IMR-90 (cell line): ENCODE data around the gene NET1. TPM values are rescaled to one million over a fixed set of nuclear protein-coding genes. Genes with fewer than 3 reads are reported as not detected.

Experiments used
- ATAC-seq: fragments of 200-7000 bp; cut with Tn5 transposase; 2 replicates; pipeline ENCODE4 v1.9.1; 2020; ENCODE audit warnings: low read depth, mild to moderate bottlenecking, moderate library complexity
- BruUV-seq: library from RNA; stranded (reverse); fragments of 400-500 nt; replicated peaks from 2 replicates; lab custom pipeline; 2021; lab: Mats Ljungman, UMichigan
- CTCF ChIA-PET: fragments of 300-600 bp; formaldehyde crosslinking; extraction: SDS; loops from one replicate; lab custom pipeline; 2021; ENCODE audit warnings: antibody characterized with exemption; lab: Yijun Ruan, JAX
- POLR2A ChIA-PET: fragments of 300-600 bp; sonication (Branson Sonifier 250); formaldehyde crosslinking; loops from one replicate; lab custom pipeline; 2022; ENCODE audit warnings: antibody characterized with exemption; ENCODE audit not compliant: unreplicated experiment; lab: Charles Lee
- DNase-seq: peaks from one replicate; pipeline ENCODE4 v3.0.0; 2013
- H2AFZ ChIP-seq: replicated peaks from 2 replicates; pipeline ENCODE3; 2013; ENCODE audit warnings: low read length, mild to moderate bottlenecking; ENCODE audit not compliant: poor library complexity
- H2AK5ac ChIP-seq: 2 replicates; pipeline ENCODE4 v1.6.1; 2013; ENCODE audit warnings: low read depth, low read length, inconsistent platforms
- H2AK9ac ChIP-seq: replicated peaks from 2 replicates; pipeline ENCODE3; 2013; ENCODE audit warnings: mild to moderate bottlenecking, low read depth, low read length, moderate library complexity; ENCODE audit not compliant: poor library complexity
- H2BK120ac ChIP-seq: 2 replicates; pipeline ENCODE4 v1.6.1; 2013; ENCODE audit warnings: low read depth, low read length, inconsistent platforms
- H2BK15ac ChIP-seq: 3 replicates; pipeline ENCODE4 v1.6.1; 2013; ENCODE audit warnings: low read depth, low read length, inconsistent platforms
- H2BK20ac ChIP-seq: 2 replicates; pipeline ENCODE4 v1.6.1; 2013; ENCODE audit warnings: low read depth, mild to moderate bottlenecking, inconsistent platforms, low read length, moderate library complexity
- H2BK5ac ChIP-seq: 2 replicates; pipeline ENCODE4 v1.6.1; 2013; ENCODE audit warnings: mild to moderate bottlenecking, low read depth, low read length, inconsistent platforms; ENCODE audit not compliant: poor library complexity, severe bottlenecking
- H3K14ac ChIP-seq: replicated peaks from 2 replicates; pipeline ENCODE4 v1.6.1; 2013; ENCODE audit warnings: low read depth, low read length, inconsistent platforms
- H3K18ac ChIP-seq: 2 replicates; pipeline ENCODE4 v1.6.1; 2013; ENCODE audit warnings: low read depth, low read length, control low read depth
- H3K23ac ChIP-seq: 2 replicates; pipeline ENCODE4 v1.6.1; 2013; ENCODE audit warnings: low read depth, low read length, inconsistent platforms
- H3K27ac ChIP-seq: 2 replicates; pipeline ENCODE4 v1.5.1; 2013; ENCODE audit warnings: mild to moderate bottlenecking, control low read depth, low read length; ENCODE audit not compliant: insufficient read depth
- H3K27me3 ChIP-seq: 2 replicates; pipeline ENCODE4 v1.6.1; 2013; ENCODE audit warnings: low read length; ENCODE audit not compliant: control insufficient read depth, insufficient read depth
- H3K36me3 ChIP-seq: 2 replicates; pipeline ENCODE4 v1.6.1; 2013; ENCODE audit warnings: low read length, mixed read lengths; ENCODE audit not compliant: control insufficient read depth, insufficient read depth
- H3K4ac ChIP-seq: 2 replicates; pipeline ENCODE4 v1.6.1; 2013; ENCODE audit warnings: low read depth, low read length, inconsistent platforms
- H3K4me1 ChIP-seq: 2 replicates; pipeline ENCODE4 v1.6.1; 2013; ENCODE audit warnings: low read length, mixed read lengths; ENCODE audit not compliant: control insufficient read depth, insufficient read depth
- H3K4me2 ChIP-seq: 2 replicates; pipeline ENCODE4 v1.6.1; 2013; ENCODE audit warnings: low read depth, mild to moderate bottlenecking, control low read depth, low read length, moderate library complexity
- H3K4me3 ChIP-seq: 2 replicates; pipeline ENCODE4 v1.5.1; 2013; ENCODE audit warnings: low read depth, mild to moderate bottlenecking, control low read depth, low read length, moderate library complexity; ENCODE audit not compliant: insufficient read depth
- H3K56ac ChIP-seq: 2 replicates; pipeline ENCODE4 v1.6.1; 2013; ENCODE audit warnings: low read length, inconsistent platforms; ENCODE audit not compliant: insufficient read depth; ENCODE audit errors: extremely low read depth
- H3K79me1 ChIP-seq, 2 experiments: 2 replicates each; pipeline ENCODE4 v1.6.1; 2013; ENCODE audit warnings: low read length in 2 of 2, inconsistent platforms in 1 of 2, low read depth in 1 of 2
- H3K9ac ChIP-seq: 2 replicates; pipeline ENCODE4 v1.6.1; 2013; ENCODE audit warnings: low read depth, low read length, control low read depth
- H3K9me1 ChIP-seq: 2 replicates; pipeline ENCODE4 v1.6.1; 2013; ENCODE audit warnings: low read length, inconsistent platforms; ENCODE audit not compliant: insufficient read depth
- H3K9me3 ChIP-seq: 2 replicates; pipeline ENCODE4 v1.6.1; 2013; ENCODE audit warnings: low read length; ENCODE audit not compliant: control insufficient read depth, insufficient read depth
- H4K20me1 ChIP-seq: 2 replicates; pipeline ENCODE4 v1.6.1; 2013; ENCODE audit warnings: low read length, inconsistent platforms; ENCODE audit not compliant: insufficient read depth
- H4K5ac ChIP-seq: 2 replicates; pipeline ENCODE4 v1.6.1; 2013; ENCODE audit warnings: mild to moderate bottlenecking, low read depth, low read length, control low read depth
- H4K8ac ChIP-seq, 2 experiments: 2 replicates each; pipeline ENCODE4 v1.6.1; 2013; ENCODE audit warnings: low read depth in 2 of 2, low read length in 2 of 2, control low read depth in 1 of 2, inconsistent platforms in 1 of 2
- H4K91ac ChIP-seq: 2 replicates; pipeline ENCODE4 v1.6.1; 2013; ENCODE audit warnings: low read depth, low read length, inconsistent platforms; ENCODE audit not compliant: insufficient read depth
- BHLHE40 ChIP-seq: fragments of 150-350 bp; IDR thresholded peaks from 2 replicates; pipeline ENCODE4 v1.6.1; 2016; ENCODE audit warnings: mild to moderate bottlenecking, low read depth, low read length
- CEBPB ChIP-seq: IDR thresholded peaks from 2 replicates; pipeline ENCODE4 v1.6.1; 2012; ENCODE audit warnings: low read depth, low read length, improper control_type of control experiment
- CHD1 ChIP-seq: IDR thresholded peaks from 2 replicates; pipeline ENCODE4 v1.6.1; 2012; ENCODE audit warnings: low read depth, low read length, improper control_type of control experiment
- CTCF ChIP-seq: conservative IDR thresholded peaks from 2 replicates; pipeline ENCODE4 v1.5.1; 2012; ENCODE audit warnings: mild to moderate bottlenecking, low read depth, low read length, improper control_type of control experiment
- ELK1 ChIP-seq: fragments of 150-350 bp; IDR thresholded peaks from 2 replicates; pipeline ENCODE4 v1.6.1; 2016; ENCODE audit warnings: low read depth, mild to moderate bottlenecking, low read length, moderate library complexity, borderline replicate concordance
- FOS ChIP-seq: fragments of 150-350 bp; IDR thresholded peaks from 2 replicates; pipeline ENCODE4 v1.6.1; 2016; ENCODE audit warnings: low read depth, low read length
- MAFK ChIP-seq: IDR thresholded peaks from 2 replicates; pipeline ENCODE4 v1.6.1; 2012; ENCODE audit warnings: low read depth, low read length, improper control_type of control experiment
- MAZ ChIP-seq: IDR thresholded peaks from 2 replicates; pipeline ENCODE4 v1.6.1; 2012; ENCODE audit warnings: low read depth, mild to moderate bottlenecking, low read length, improper control_type of control experiment, moderate library complexity, borderline replicate concordance
- MXI1 ChIP-seq: IDR thresholded peaks from 2 replicates; pipeline ENCODE4 v1.6.1; 2012; ENCODE audit warnings: low read depth, mild to moderate bottlenecking, low read length, moderate library complexity, borderline replicate concordance
- NFE2L2 ChIP-seq: fragments of 150-350 bp; IDR thresholded peaks from 2 replicates; pipeline ENCODE4 v1.6.1; 2016; ENCODE audit warnings: low read depth, mild to moderate bottlenecking, low read length
- POLR2A ChIP-seq: IDR thresholded peaks from 2 replicates; pipeline ENCODE4 v1.6.1; 2012; ENCODE audit warnings: mild to moderate bottlenecking, low read depth, low read length
- RAD21 ChIP-seq: IDR thresholded peaks from 2 replicates; pipeline ENCODE4 v1.6.1; 2012; ENCODE audit warnings: low read length, improper control_type of control experiment
- RCOR1 ChIP-seq: IDR thresholded peaks from 2 replicates; pipeline ENCODE4 v1.6.1; 2012; ENCODE audit warnings: mild to moderate bottlenecking, low read length, improper control_type of control experiment; ENCODE audit not compliant: insufficient replicate concordance
- RFX5 ChIP-seq: IDR thresholded peaks from 2 replicates; pipeline ENCODE4 v1.8.0; 2012; ENCODE audit warnings: low read depth, mild to moderate bottlenecking, low read length, moderate library complexity
- SMC3 ChIP-seq: fragments of 150-350 bp; IDR thresholded peaks from 2 replicates; pipeline ENCODE4 v1.6.1; 2016; ENCODE audit warnings: low read depth, mild to moderate bottlenecking, antibody characterized with exemption, low read length, moderate library complexity
- USF2 ChIP-seq: fragments of 150-350 bp; IDR thresholded peaks from 2 replicates; pipeline ENCODE4 v1.6.1; 2017; ENCODE audit warnings: mild to moderate bottlenecking, antibody characterized with exemption, low read length, low read depth
- WGBS, 2 experiments: methylation state at CpG; one replicate each; pipeline versions ENCODE4 v1.1.5 to v1.1.7; 2013; ENCODE audit warnings: missing lambda C conversion rate in 2 of 2; ENCODE audit not compliant: insufficient read length in 1 of 2; ENCODE audit errors: extremely low coverage in 2 of 2; 5-methylcytosine and 5-hydroxymethylcytosine counted together
- dilution Hi-C: fragments of 300-500 bp; cut with HindIII; formaldehyde crosslinking; loops from one replicate; pipeline ENCODE4 v1.14.3; 2018; ENCODE audit warnings: low sequenced_read_pairs; ENCODE audit not compliant: unreplicated experiment
- in situ Hi-C: fragments of 300-500 bp; cut with MboI; formaldehyde crosslinking; loops from 3 replicates; pipeline ENCODE4 v1.14.3; 2019; ENCODE audit warnings: low sequenced_read_pairs, inconsistent platforms, mixed read lengths
- intact Hi-C: fragments of 100-400 bp; cut with micrococcal nuclease; formaldehyde crosslinking; loops from 2 replicates; pipeline ENCODE4 v1.10.0; 2022
- polyA plus RNA-seq, 3 experiments: library from polyadenylated mRNA; depleted of rRNA; stranded (reverse); fragments of >200 nt; gene quantifications; 2 replicates each; pipeline ENCODE4 v1.2.3, GENCODE V29; 2012; ENCODE audit warnings: low replicate concordance in 1 of 3
- total RNA-seq: library from RNA; depleted of rRNA; stranded (reverse); fragments of >200 nt; gene quantifications from 2 replicates; pipeline ENCODE4 v1.2.3, GENCODE V29; 2012

Gene NET1
- total and polyA plus RNA-seq, 2 of the 4 experiments (the other 2 are of a cell fraction): 20.0 to 54.7 TPM

- dilution Hi-C loops: no loop called here
- Histone ChIP-seq H2AK5ac (no peak overlapping the region), H3K27me3 (no peaks in the 10 kb centered on the region), H4K5ac (no peak overlapping the region), H2AK9ac (no peak overlapping the region), H4K91ac (no peak overlapping the region), H3K56ac (no peak overlapping the region), H4K20me1 (no peaks in the 10 kb centered on the region), H3K4me1 (peaks cover 17% of the 10 kb centered on the region), H3K4me2 (no peak overlapping the region), H3K4ac (no peak overlapping the region), H2BK15ac (no peak overlapping the region), H3K18ac (no peak overlapping the region), H3K79me1 (no peaks in the 10 kb centered on the region), H4K8ac (no peak overlapping the region), H3K27ac (no peak overlapping the region), H3K23ac (no peak overlapping the region), H3K9me3 (peaks cover 6% of the 10 kb centered on the region), H3K9me1 (peaks cover 5% of the 10 kb centered on the region), H2BK20ac (no peak overlapping the region), H3K9ac (no peak overlapping the region), H2AFZ (no peak overlapping the region), H3K36me3 (0 out of 2 replicates have a peak, but pooled peaks cover 2% of the 10 kb centered on the region), H3K14ac (0 out of 2 replicates have a peak overlapping the region, but pooled peaks have one; percentile 9), H2BK120ac (no peak overlapping the region), H2BK5ac (no peak overlapping the region), H3K4me3 (no peak overlapping the region)
- no CpG with 5 or more reads among the region's 5 CpGs for WGBS, 2 experiments
- in situ Hi-C loops: loop anchor here (25.0 kb wide), 1 partner anchor 398 kb away; no protein-coding TSS in a partner anchor
- ChIA-PET POLR2A (no interaction called here), CTCF (no interaction called here)
- no peak for DNase-seq
- no peak for ATAC-seq
- BruUV-seq: no TSS peak
- TF ChIP-seq USF2 (no peak), POLR2A (no peak), CHD1 (no peak), MAZ (no peak), CEBPB (no peak), RCOR1 (no peak), MXI1 (no peak), CTCF (no peak), ELK1 (no peak), RAD21 (no peak), FOS (no peak), BHLHE40 (no peak), MAFK (no peak), RFX5 (no peak), NFE2L2 (no peak), SMC3 (no peak)
- intact Hi-C loops: loop anchor here (5.0 kb wide), 1 partner anchor 73 kb away; no protein-coding TSS in a partner anchor
Observed at GRCh38 chr10:5464546-5464945, 52.2 kb downstream of the NET1 start.
